DND-41 (cell line): Measurements from ENCODE around the gene LAS1L.
"Not testable (repeated sequence)": the region's sequence is repeated elsewhere in the genome, so short reads cannot be mapped to it uniquely, and the experiment has no call there.

Source experiments
- ATAC-seq: fragments of 200-7000 bp; cut with Tn5 transposase; 3 replicates; pipeline ENCODE4 v1.9.1; 2021; ENCODE audit warnings: low read depth; ENCODE audit not compliant: insufficient read depth
- DNase-seq: peaks from one replicate; pipeline ENCODE4 v3.0.0-alpha.2; 2020
- H2AFZ ChIP-seq: 2 replicates; pipeline ENCODE4 v1.6.0; 2012; ENCODE audit warnings: low read depth, low read length
- H3K27ac ChIP-seq: 2 replicates; pipeline ENCODE4 v1.5.1; 2012; ENCODE audit warnings: low read length, inconsistent platforms
- H3K27me3 ChIP-seq: fragments of 200-600 bp; sonication (generic); 2 replicates; pipeline ENCODE4 v1.6.0; 2012; ENCODE audit warnings: low read length, mild to moderate bottlenecking, inconsistent platforms; ENCODE audit not compliant: insufficient read depth, poor library complexity
- H3K36me3 ChIP-seq: 2 replicates; pipeline ENCODE4 v1.5.1; 2012; ENCODE audit warnings: low read length, inconsistent platforms; ENCODE audit not compliant: insufficient read depth
- H3K4me1 ChIP-seq: 2 replicates; pipeline ENCODE4 v1.5.1; 2012; ENCODE audit warnings: mild to moderate bottlenecking, low read length; ENCODE audit not compliant: insufficient read depth
- H3K4me2 ChIP-seq: 2 replicates; pipeline ENCODE4 v1.6.0; 2012; ENCODE audit warnings: mild to moderate bottlenecking, moderate library complexity, low read length, inconsistent platforms; ENCODE audit not compliant: insufficient read depth
- H3K4me3 ChIP-seq, 2 experiments: fragments of 200-600 bp in 1 of 2; shearing (Covaris generic) in 1 of 2; 2 replicates each; pipeline ENCODE4 v1.5.1; 2012 to 2016; ENCODE audit warnings: inconsistent platforms in 2 of 2, low read length in 2 of 2, mild to moderate bottlenecking in 2 of 2, low read depth in 1 of 2, moderate library complexity in 1 of 2
- H3K79me2 ChIP-seq: 2 replicates; pipeline ENCODE4 v1.6.0; 2012; ENCODE audit warnings: low read length, inconsistent platforms; ENCODE audit not compliant: insufficient read depth
- H3K9ac ChIP-seq: 2 replicates; pipeline ENCODE4 v1.6.0; 2012; ENCODE audit warnings: low read depth, mild to moderate bottlenecking, inconsistent platforms, low read length, moderate library complexity
- H3K9me3 ChIP-seq: 2 replicates; pipeline ENCODE4 v1.5.1; 2012; ENCODE audit warnings: low read length, moderate library complexity, mild to moderate bottlenecking, inconsistent platforms; ENCODE audit not compliant: insufficient read depth, severe bottlenecking
- H4K20me1 ChIP-seq: 2 replicates; pipeline ENCODE4 v1.6.0; 2012; ENCODE audit warnings: low read length; ENCODE audit not compliant: insufficient read depth
- CTCF ChIP-seq: IDR thresholded peaks from 2 replicates; pipeline ENCODE4 v1.5.1; 2012; ENCODE audit warnings: borderline replicate concordance, low read length, moderate library complexity, mild to moderate bottlenecking; ENCODE audit not compliant: poor library complexity, severe bottlenecking; ENCODE audit errors: extremely low read depth
- EZH2 ChIP-seq: IDR thresholded peaks from 3 replicates; pipeline ENCODE4 v1.6.1; 2012; ENCODE audit warnings: borderline replicate concordance, low read depth, mild to moderate bottlenecking, moderate library complexity, low read length, inconsistent platforms; ENCODE audit not compliant: severe bottlenecking

The LAS1L gene

DNA sequence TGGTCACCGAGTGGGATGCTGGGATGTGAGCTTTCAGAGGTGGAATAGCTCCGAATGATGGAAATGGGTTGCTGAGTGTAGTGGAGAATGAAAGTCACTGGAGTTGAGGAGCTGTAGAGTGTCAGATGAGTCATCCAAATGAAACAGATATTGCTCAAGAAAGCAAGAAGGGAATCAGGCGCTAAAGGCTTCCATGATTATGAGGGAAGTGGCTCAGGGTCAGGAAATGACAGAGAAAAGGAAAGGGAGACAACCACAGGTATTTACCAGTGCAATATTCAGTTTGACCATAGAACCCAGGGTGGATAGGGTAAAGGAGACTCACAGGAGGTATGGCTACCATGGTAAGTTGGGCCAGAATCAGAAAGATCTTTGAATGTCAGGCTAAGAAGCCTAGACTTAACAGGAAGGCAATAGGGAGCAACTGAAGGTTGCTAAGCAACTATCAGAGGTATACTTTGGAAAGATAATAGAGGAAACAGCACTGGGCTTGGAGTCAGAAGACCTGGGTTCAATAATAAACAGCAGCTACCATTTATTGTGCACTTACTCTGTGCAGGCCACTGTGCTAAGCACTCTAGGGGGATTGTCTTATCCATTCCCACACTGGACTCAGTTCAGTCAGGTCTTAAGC is 11.7 kb downstream of the LAS1L start:
- Histone ChIP-seq H3K9me3 (no peaks in the 10 kb centered on the region), H2AFZ (no peak overlapping the region), H3K9ac (no peak overlapping the region), H3K4me3 (no peak overlapping the region), H3K27ac (no peak overlapping the region), H3K36me3 (peaks cover 92% of the 10 kb centered on the region), H3K27me3 (no peaks in the 10 kb centered on the region), H4K20me1 (no peaks in the 10 kb centered on the region), H3K4me1 (no peaks in the 10 kb centered on the region), H3K79me2 (no peaks in the 10 kb centered on the region; the same call in 1 of the 2 replicates), H3K4me2 (no peak overlapping the region)
- DNase-seq: no peak
- ATAC-seq: no peak
- no peak for TF ChIP-seq CTCF
- TF ChIP-seq EZH2: no peak

GRCh38 chrX:65519530-65519929 is 15.1 kb downstream of the LAS1L start:
- not testable (repeated sequence) for H3K79me2 ChIP-seq, DNase-seq, H3K4me2 ChIP-seq, H3K27me3 ChIP-seq, H2AFZ ChIP-seq, H3K27ac ChIP-seq, H3K4me1 ChIP-seq, H4K20me1 ChIP-seq, H3K9ac ChIP-seq, H3K4me3 ChIP-seq, H3K9me3 ChIP-seq
- H3K36me3 ChIP-seq: peaks cover 94% of the 10 kb centered on the region
- peak; percentile 64 for ATAC-seq

DNA sequence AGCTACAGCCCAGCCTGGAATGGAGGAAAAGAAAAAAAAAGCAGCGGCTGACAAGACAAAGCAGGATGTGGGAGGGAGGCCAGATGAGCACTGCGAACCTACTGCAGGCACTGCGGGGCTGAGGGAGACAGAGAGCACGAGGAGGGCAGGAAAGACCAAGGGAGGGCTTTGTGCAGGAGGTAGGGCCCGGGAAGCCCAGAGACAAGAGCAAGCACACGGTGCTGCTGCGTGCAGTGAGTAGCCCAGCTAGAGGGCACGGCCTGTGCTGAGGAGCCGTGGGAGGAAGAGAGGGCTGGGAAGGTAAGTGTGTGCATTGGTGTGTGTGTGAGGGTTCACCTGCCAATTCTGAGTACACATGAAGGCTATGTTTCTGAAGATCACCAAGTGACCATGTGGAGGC is 15.6 kb downstream of the LAS1L start:
- not testable (repeated sequence) for H2AFZ ChIP-seq, DNase-seq, H3K4me2 ChIP-seq, H4K20me1 ChIP-seq, H3K9me3 ChIP-seq, H3K27ac ChIP-seq, H3K79me2 ChIP-seq, H3K4me3 ChIP-seq, H3K27me3 ChIP-seq, H3K9ac ChIP-seq, H3K4me1 ChIP-seq
- peak; percentile 91 for ATAC-seq
- peaks cover 94% of the 10 kb centered on the region for H3K36me3 ChIP-seq

DNA sequence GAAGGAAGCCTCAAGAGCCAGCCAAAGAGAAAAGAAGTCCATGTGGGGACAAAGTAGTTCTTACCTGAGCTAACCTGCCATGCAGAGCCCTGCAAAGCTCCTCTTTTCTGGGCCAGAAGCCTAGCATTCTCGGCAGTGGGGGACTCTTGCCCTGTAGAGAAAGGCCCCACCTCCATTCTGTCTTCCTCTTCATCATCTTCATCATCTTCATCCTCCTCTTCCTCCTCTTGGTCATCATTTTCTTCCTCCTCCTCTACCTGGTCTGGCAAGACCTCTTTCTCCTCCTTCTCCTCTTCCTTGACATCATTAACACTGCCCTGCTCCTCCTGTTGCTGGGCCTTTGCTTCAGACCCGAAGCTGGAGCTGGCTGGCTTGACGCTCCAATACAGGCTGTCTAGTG is 16.7 kb downstream of the LAS1L start:
- Histone ChIP-seq H3K4me3 (no peak overlapping the region), H3K27me3 (no peaks in the 10 kb centered on the region), H3K4me2 (no peak overlapping the region), H4K20me1 (no peaks in the 10 kb centered on the region; the same call in 1 of the 2 replicates), H3K79me2 (no peaks in the 10 kb centered on the region), H3K36me3 (peaks cover 94% of the 10 kb centered on the region), H3K9ac (no peak overlapping the region), H3K9me3 (no peaks in the 10 kb centered on the region), H3K4me1 (no peaks in the 10 kb centered on the region), H3K27ac (no peak overlapping the region), H2AFZ (no peak overlapping the region)
- no peak for ATAC-seq
- TF ChIP-seq CTCF (no peak), EZH2 (no peak)
- no peak for DNase-seq
